HG02943 (cell line): Measurements from ENCODE around the gene TMEM220.

Experiments used
- ATAC-seq: cut with Tn5 transposase; IDR thresholded peaks from one replicate; pipeline ENCODE4 v1.9.1; 2021; ENCODE audit warnings: mild to moderate bottlenecking, low read depth, moderate library complexity; ENCODE audit not compliant: unreplicated experiment

Gene TMEM220

GRCh38 chr17:10729334-10730193, at the start of gene TMEM220:
Gene TMEM220, minus strand, starts transcription at chr17:10730023. Its CDS starts 172 bp downstream, at chr17:10729851.
- peak; percentile 68 for ATAC-seq

GRCh38 chr17:10779609-10780008, 49.8 kb upstream of the TMEM220 start:
- no peak for ATAC-seq

- ATAC-seq: no peak
These were observed 48.1 kb upstream of the TMEM220 start for GRCh38 chr17:10777890-10778289.

- no peak for ATAC-seq
These were observed 47.4 kb upstream of the TMEM220 start for GRCh38 chr17:10777131-10777807.

GRCh38 chr17:10776381-10776780, 46.6 kb upstream of the TMEM220 start:
- no peak for ATAC-seq

- ATAC-seq: no peak
These were observed 46.0 kb upstream of the TMEM220 start for GRCh38 chr17:10775740-10776356.

GRCh38 chr17:10775058-10775457, 45.2 kb upstream of the TMEM220 start:
- no peak for ATAC-seq

GRCh38 chr17:10773391-10773790, 43.6 kb upstream of the TMEM220 start:
- no peak for ATAC-seq

- no peak for ATAC-seq
These were observed 42.9 kb upstream of the TMEM220 start for GRCh38 chr17:10772425-10773380.

- ATAC-seq: no peak
These were observed 41.3 kb upstream of the TMEM220 start for GRCh38 chr17:10771148-10771547.

GRCh38 chr17:10769840-10770239, 40.0 kb upstream of the TMEM220 start:
- no peak for ATAC-seq

- no peak for ATAC-seq
These were observed 39.0 kb upstream of the TMEM220 start for GRCh38 chr17:10768750-10769251.

- no peak for ATAC-seq
These were observed 37.4 kb upstream of the TMEM220 start for GRCh38 chr17:10767232-10767631.

- no peak for ATAC-seq
These were observed 32.2 kb upstream of the TMEM220 start for GRCh38 chr17:10762037-10762436.

- ATAC-seq: no peak
These were observed 31.5 kb upstream of the TMEM220 start for GRCh38 chr17:10761281-10761680.

- no peak for ATAC-seq
These were observed 28.2 kb upstream of the TMEM220 start for GRCh38 chr17:10758062-10758461.

GRCh38 chr17:10757647-10758046, 27.8 kb upstream of the TMEM220 start:
- ATAC-seq: no peak

GRCh38 chr17:10757067-10757466, 27.2 kb upstream of the TMEM220 start:
- ATAC-seq: no peak

- ATAC-seq: no peak
These were observed 26.8 kb upstream of the TMEM220 start for GRCh38 chr17:10756619-10757018.

GRCh38 chr17:10756185-10756584, 26.4 kb upstream of the TMEM220 start:
- ATAC-seq: no peak
